GM08714 (cell line): ENCODE data around the gene TPH2.

Experiments
- H3K4me3 ChIP-seq: fragments of 200-500 bp; sonication (Bioruptor generic); 2 replicates; pipeline ENCODE4 v1.5.1; 2014; ENCODE audit warnings: mild to moderate bottlenecking, low read length, inconsistent platforms
- ZNF274 ChIP-seq: IDR thresholded peaks from 2 replicates; pipeline ENCODE4 v1.6.1; 2012; ENCODE audit warnings: mild to moderate bottlenecking, low read depth, low read length

Gene TPH2

DNA sequence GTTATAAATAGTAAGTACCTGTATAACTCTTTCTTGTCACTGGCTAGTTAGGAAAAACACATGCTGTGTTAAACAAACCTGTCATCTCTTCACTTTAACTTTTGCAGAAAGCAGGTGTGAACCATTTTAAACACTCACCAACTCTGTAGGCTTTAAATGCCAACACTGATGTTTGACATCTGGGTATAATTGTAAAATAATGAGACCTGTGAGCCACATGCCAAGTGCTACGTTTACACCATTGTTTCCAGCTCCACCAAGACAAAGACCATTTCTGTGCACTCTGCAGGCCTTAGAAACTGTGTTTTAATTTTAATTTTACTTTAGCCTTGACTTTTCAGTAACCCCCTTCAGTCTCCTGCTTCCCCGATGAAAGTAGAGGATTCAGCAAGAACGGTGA, 11.0 kb downstream of the TPH2 start:
- H3K4me3 ChIP-seq: no peak overlapping the region

GRCh38 chr12:71950404-71950803, 11.8 kb downstream of the TPH2 start:
- TF ChIP-seq ZNF274: no peak
- H3K4me3 ChIP-seq: no peak overlapping the region

More for the DNA sequence above, 11.0 kb downstream of the TPH2 start:
- TF ChIP-seq ZNF274: no peak

DNA sequence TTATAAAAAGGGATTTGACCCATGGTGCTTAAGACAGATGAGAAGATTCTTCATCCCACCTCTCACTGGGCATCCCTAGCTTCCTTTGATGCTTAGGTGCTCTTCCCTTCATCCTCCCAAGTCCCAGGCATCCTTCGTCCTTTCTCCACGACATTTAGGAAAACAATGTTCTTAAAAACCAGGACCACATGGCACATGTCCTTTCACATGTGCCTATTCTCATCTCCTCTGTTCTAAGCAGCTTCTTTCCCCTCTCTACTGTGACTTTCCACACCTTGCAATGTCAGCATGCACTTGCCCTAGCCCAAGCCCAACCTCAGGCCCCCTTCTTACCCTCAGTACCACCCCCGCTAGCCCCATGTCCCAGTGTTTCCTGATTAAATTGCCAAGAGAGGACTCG, 12.2 kb downstream of the TPH2 start:
- TF ChIP-seq ZNF274: no peak

GRCh38 chr12:71954083-71954778, 15.6 kb downstream of the TPH2 start:
- no peak overlapping the region for H3K4me3 ChIP-seq
- TF ChIP-seq ZNF274: no peak

More for the DNA sequence above, 12.2 kb downstream of the TPH2 start:
- H3K4me3 ChIP-seq: no peak overlapping the region

DNA sequence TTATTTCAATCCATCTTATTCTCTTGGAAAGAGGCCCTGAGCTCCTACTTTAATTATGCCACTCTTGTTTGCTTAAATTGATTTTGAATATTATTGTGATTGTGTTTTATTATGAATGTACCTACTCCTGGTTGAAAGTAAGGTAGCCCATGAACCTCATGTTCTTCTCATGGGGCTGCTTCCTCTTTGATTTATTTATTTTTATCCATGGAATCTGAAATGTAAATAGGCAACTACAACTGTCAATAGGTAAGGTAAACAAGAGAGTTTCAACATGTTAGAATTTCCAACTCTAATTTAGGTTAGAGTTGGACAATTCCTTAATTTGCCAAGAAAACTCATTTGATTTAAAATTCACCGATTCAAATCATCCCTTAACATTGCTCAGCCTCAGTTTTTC, 16.2 kb downstream of the TPH2 start:
- TF ChIP-seq ZNF274: no peak
- no peak overlapping the region for H3K4me3 ChIP-seq

- no peak for TF ChIP-seq ZNF274
- no peak overlapping the region for H3K4me3 ChIP-seq
These were observed 17.3 kb downstream of the TPH2 start for GRCh38 chr12:71955970-71956369.

GRCh38 chr12:71958056-71958455, 19.4 kb downstream of the TPH2 start:
- H3K4me3 ChIP-seq: no peak overlapping the region
- TF ChIP-seq ZNF274: no peak

- no peak overlapping the region for H3K4me3 ChIP-seq
- no peak for TF ChIP-seq ZNF274
These were observed 19.8 kb downstream of the TPH2 start for GRCh38 chr12:71958457-71958856.

DNA sequence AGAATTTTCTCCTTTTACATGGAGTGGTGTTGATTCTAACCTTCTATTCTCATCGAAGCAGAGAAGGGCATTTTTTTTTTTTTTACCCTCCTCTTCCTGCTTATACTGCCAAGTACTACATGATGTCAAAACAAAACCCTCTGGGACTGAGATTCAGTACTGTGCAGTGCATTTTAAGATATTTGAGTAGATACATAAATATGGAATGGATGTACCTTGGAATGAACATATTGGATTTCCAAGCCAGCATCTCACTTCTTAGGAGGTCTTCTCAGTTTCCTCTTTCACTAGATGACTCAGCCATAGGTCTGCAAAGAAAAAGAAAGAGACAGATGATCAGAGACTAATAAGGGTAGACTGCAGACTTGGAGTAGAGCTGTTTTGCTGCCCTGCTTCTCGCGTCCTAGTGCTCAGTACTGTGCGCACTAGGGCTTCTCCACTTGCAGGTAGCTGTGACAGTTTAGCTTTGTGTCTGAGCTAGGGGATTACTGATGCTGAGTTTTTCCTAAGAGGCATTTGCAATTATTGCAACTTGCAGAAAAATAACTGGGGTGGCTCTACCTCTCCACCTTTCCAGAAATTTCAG, 20.4 kb downstream of the TPH2 start:
- no peak for TF ChIP-seq ZNF274
- no peak overlapping the region for H3K4me3 ChIP-seq

GRCh38 chr12:71967211-71967610, 28.6 kb downstream of the TPH2 start:
- TF ChIP-seq ZNF274: no peak
- no peak overlapping the region for H3K4me3 ChIP-seq

- H3K4me3 ChIP-seq: no peak overlapping the region
- no peak for TF ChIP-seq ZNF274
These were observed 30.7 kb downstream of the TPH2 start for GRCh38 chr12:71969330-71969729.

- no peak for TF ChIP-seq ZNF274
- no peak overlapping the region for H3K4me3 ChIP-seq
These were observed 31.4 kb downstream of the TPH2 start for GRCh38 chr12:71970031-71970430.

GRCh38 chr12:71972441-71973074, 33.9 kb downstream of the TPH2 start:
- no peak for TF ChIP-seq ZNF274
- H3K4me3 ChIP-seq: no peak overlapping the region

DNA sequence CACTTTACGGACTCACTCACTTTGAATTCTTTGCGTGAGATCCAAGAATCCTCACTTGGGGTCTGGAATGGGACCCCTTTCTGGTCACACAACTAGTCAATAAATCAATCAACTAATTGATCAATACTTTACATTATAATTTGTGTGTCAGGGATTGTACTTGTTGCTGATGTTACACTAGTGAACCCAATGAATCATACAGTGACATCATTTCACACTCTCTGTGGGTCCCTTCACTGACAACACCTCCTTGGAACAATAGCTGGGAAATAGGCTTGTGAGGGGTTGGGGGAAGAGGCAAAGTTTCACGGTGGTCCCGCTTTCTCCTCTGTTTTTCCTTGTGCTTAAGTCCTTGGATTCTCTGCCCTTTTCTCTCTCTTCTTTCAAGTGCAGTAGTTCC, 35.0 kb downstream of the TPH2 start:
- no peak overlapping the region for H3K4me3 ChIP-seq
- no peak for TF ChIP-seq ZNF274

DNA sequence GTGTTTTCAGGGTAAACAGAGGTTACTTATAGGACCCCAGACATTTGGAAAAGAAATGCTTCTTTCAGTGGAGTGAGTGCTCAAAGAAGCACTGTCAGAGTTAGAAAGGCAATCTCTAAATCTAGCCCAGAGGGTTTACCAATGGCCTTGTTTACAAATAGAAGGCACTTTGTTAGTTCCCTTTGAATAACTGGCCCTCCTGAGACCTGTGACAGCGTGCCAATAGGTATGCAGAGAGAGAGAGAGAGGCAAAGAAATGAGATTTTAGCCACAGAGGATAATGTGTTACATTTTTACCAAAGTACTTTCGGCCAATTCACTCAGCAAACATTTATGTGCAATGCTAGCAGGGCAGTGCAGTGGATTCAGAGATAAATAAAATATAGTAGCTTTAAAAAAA, 41.9 kb downstream of the TPH2 start:
- TF ChIP-seq ZNF274: no peak

More for the DNA sequence above, 41.9 kb downstream of the TPH2 start:
- no peak overlapping the region for H3K4me3 ChIP-seq
